ENCODE data around the gene NRF1.

The NRF1 gene

DNA sequence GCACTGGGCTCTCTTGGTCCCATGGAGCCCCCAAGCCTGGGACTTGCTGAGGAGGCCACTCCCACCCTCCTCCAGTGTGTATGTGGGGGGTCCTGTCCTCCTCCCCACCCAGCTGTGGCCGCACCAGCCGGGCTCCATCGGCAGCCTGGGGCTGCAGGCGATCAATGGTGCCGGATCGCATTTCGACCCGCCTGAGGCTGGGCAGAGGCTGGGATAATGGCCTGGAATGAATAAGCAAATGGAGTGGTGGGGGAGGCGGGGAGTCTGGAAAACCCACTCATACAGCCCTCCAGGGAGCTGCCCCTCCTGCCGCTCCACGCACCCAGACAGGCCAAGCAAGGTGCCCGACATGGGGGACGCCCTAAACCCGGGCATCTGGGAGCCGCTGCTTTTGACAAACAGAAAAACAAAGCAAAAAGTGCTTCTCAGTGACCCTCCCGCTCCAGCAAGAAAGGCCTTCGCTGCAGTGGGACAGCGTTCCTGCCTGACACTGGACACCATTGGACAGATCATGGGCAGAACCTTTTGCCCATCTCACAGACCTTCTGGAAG is 160.5 kb downstream of the NRF1 start:
- Histone ChIP-seq H3K36me3 (ENCODE audit: control insufficient read depth, insufficient read depth, low read length) (no peaks in the 10 kb centered on the region), H3K4me1 (ENCODE audit: control insufficient read depth, insufficient read depth, low read length) (no peaks in the 10 kb centered on the region), H3K4me3 (ENCODE audit: low read length) (no peak overlapping the region), H3K9ac (ENCODE audit: low read length) (no peak overlapping the region), H3K9me3 (ENCODE audit: control insufficient read depth, low read length) (no peaks in the 10 kb centered on the region), H3K27me3 (ENCODE audit: control insufficient read depth, insufficient read depth, low read length) (peaks cover 4% of the 10 kb centered on the region)

DNA sequence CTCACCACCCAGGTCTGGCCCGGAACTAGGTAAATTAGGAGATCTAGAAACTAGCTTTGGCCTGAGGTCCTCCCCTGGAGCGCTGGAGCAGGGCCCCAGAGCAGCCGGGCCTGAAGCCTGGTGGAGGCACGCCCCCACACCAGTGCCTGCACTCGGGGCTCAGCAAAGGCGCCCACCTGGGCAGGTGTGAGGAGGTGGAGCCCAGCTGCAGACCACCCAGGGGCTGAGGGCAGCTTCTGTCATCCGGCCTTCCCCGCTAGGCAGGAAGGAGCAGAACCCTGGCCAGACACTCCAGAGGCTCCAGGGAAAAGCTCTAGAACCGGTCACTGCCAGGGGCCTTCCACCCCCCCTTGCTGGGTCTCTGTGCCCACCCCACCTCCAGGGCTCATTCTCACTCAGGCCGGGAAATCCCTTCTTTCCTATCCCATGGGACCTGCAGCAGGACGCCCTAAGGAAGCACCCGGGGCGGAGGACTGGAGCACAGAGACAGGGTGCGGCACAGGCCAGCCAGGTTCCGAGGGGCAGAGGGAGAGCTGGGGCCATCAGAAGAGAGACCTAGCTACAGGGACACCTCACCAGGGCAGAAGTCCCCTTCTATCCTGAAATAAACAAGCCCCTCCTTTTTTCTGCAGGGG is 161.2 kb downstream of the NRF1 start:
- Histone ChIP-seq H3K4me1 (ENCODE audit: control insufficient read depth, insufficient read depth, low read length) (no peaks in the 10 kb centered on the region), H3K36me3 (ENCODE audit: control insufficient read depth, insufficient read depth, low read length) (no peaks in the 10 kb centered on the region), H3K27me3 (ENCODE audit: control insufficient read depth, insufficient read depth, low read length) (peaks cover 7% of the 10 kb centered on the region), H3K9me3 (ENCODE audit: control insufficient read depth, low read length) (no peaks in the 10 kb centered on the region), H3K9ac (ENCODE audit: low read length) (no peak overlapping the region), H3K4me3 (ENCODE audit: low read length) (no peak overlapping the region)

DNA sequence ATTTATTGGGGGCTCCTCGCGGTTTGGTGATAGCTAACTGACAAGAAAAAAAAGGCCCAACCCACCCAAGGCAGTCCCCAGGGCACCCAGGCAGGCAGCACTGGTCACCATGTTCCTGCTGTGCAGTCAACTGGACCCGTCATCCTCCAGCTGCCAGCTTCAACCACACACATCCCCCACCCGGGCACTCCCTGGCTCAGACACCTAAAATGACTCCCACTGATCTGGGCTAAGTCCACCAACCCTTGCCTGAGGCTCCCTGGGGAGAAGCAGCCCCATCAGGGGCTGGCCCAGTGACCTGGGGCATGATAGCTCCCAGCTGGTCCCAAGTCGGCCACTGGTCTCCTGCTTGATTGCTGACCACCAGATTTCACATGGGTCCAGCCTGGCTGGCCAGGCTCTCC is 161.8 kb downstream of the NRF1 start:
- Histone ChIP-seq H3K36me3 (ENCODE audit: control insufficient read depth, insufficient read depth, low read length) (no peaks in the 10 kb centered on the region), H3K4me3 (ENCODE audit: low read length) (no peak overlapping the region), H3K27me3 (ENCODE audit: control insufficient read depth, insufficient read depth, low read length) (peaks cover 13% of the 10 kb centered on the region), H3K9ac (ENCODE audit: low read length) (no peak overlapping the region), H3K4me1 (ENCODE audit: control insufficient read depth, insufficient read depth, low read length) (no peaks in the 10 kb centered on the region), H3K9me3 (ENCODE audit: control insufficient read depth, low read length) (no peaks in the 10 kb centered on the region)

DNA sequence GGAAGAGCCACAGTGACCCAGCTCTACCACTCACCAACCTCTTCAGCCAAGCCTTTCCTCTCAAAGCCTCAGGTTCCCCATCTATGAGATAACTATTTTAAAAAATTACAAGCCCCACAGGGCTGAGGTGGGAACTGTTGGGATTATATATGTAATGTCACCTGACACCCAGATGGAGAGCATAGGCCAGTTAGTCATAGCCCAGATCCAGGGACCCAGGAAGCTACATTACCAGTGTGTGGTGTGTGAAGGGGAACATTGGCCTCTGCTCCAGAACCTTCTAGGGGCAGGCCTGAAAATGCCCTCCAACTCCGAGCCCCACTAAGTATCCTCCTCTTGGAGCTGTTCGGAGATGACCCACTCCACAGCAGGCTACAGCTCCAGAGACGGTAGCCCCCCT is 162.4 kb downstream of the NRF1 start:
- Histone ChIP-seq H3K4me1 (ENCODE audit: control insufficient read depth, insufficient read depth, low read length) (peaks cover 5% of the 10 kb centered on the region), H3K4me3 (ENCODE audit: low read length) (no peak overlapping the region), H3K9ac (ENCODE audit: low read length) (no peak overlapping the region), H3K36me3 (ENCODE audit: control insufficient read depth, insufficient read depth, low read length) (no peaks in the 10 kb centered on the region), H3K27me3 (ENCODE audit: control insufficient read depth, insufficient read depth, low read length) (peaks cover 18% of the 10 kb centered on the region), H3K9me3 (ENCODE audit: control insufficient read depth, low read length) (no peaks in the 10 kb centered on the region)

DNA sequence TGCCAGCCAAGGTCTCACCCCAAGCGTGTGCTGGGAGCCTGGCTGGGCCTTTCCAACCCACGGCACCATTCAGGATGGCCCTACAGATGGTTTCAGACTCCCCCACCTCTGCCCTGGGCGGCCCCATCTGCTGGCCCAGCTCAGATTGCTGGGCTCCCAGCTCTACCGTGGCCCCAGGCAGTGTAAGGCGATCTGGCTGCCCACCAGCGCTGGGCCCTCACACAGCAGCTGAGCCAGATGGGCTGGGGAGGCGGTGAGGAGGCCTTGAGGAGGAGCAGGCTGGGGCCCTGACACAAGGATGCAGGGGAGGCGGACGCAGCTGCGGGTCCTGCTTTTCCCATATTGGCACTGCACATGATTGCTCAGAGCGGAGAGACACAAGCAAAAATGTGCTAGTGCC is 162.8 kb downstream of the NRF1 start:
- H3K4me1 ChIP-seq (ENCODE audit: control insufficient read depth, insufficient read depth, low read length): peaks cover 9% of the 10 kb centered on the region
- peaks cover 23% of the 10 kb centered on the region for H3K27me3 ChIP-seq (ENCODE audit: control insufficient read depth, insufficient read depth, low read length)
- no peak overlapping the region for H3K9ac ChIP-seq (ENCODE audit: low read length)
- no peak overlapping the region for H3K4me3 ChIP-seq (ENCODE audit: low read length)
- H3K36me3 ChIP-seq (ENCODE audit: control insufficient read depth, insufficient read depth, low read length): no peaks in the 10 kb centered on the region
- no peaks in the 10 kb centered on the region for H3K9me3 ChIP-seq (ENCODE audit: control insufficient read depth, low read length)

DNA sequence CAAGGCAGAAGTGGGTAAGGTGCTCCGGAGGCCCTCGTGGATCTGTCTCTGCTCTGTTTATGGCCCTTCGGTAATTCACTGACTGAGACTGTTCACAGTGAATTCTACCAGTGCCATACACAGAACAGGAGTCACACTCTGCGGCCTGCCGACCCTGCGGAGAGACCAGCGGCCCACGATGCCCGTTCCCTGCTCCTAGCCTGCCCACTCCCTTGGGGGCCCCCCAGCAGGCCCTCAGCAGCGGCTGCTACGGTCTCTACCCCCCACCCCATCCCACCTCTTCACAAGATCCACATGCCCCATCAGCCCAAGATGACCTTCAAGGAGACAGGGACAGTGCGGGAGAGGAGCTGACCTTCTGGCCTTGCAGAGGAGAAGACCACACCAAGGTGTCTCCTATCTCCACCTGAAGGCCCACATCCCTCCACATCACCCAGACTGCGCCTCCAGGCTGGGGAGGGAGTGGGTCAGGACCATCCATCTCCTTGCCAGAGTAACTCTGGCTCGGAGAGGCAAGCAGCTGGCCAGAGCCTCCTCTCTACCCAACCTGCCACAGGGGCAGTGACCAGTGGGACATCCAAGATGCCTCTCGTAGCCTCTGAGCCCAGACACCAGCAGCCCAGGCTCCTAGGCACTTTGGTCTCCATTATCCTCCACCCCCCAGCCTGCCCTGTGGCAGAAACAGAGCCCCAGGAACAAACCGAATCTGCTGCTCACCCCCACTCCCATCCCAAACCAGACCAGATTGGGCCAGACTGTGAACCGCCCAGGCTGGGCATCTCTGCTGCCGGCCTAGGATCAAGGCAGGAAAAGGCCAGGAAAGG is 163.6 kb downstream of the NRF1 start:
- Histone ChIP-seq H3K27me3 (ENCODE audit: control insufficient read depth, insufficient read depth, low read length) (peaks cover 23% of the 10 kb centered on the region), H3K4me3 (ENCODE audit: low read length) (no peak overlapping the region), H3K9ac (ENCODE audit: low read length) (no peak overlapping the region), H3K4me1 (ENCODE audit: control insufficient read depth, insufficient read depth, low read length) (peaks cover 9% of the 10 kb centered on the region), H3K9me3 (ENCODE audit: control insufficient read depth, low read length) (no peaks in the 10 kb centered on the region), H3K36me3 (ENCODE audit: control insufficient read depth, insufficient read depth, low read length) (no peaks in the 10 kb centered on the region)

DNA sequence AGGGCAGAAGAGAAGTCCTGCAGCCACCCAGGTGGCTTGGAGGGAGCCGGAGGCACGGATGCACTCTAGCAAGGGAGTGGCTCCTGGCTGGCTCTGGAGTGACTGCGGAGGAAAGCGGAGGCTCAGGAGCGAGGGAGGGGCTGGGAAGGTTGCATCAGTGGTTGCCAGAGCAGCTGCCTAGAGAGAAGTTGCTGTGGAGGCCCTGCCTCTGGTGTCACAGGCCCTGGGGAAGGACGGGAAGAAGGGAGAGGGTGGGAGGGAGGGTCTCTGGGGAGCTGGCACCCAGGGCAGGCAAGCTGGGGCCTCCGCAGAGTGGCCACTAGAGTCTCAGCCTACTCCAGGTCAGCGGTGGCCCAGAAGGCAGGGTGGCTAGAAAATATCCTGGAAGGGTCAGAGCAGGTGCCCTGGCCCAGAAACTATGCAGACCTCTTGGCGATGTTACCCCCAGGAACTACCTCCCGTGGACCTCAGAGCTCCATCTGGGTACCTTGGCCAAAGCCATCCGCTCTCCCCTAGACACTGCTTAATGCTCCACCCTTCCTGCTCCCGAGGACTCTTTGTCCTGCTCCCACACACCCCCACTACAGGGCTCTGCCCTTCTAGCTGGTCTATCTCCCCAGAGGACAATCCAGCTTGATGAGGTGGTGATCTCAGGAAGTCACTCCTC is 164.3 kb downstream of the NRF1 start:
- H3K9ac ChIP-seq (ENCODE audit: low read length): no peak overlapping the region
- no peaks in the 10 kb centered on the region for H3K9me3 ChIP-seq (ENCODE audit: control insufficient read depth, low read length)
- H3K27me3 ChIP-seq (ENCODE audit: control insufficient read depth, insufficient read depth, low read length): peaks cover 30% of the 10 kb centered on the region
- H3K4me3 ChIP-seq (ENCODE audit: low read length): no peak overlapping the region
- no peaks in the 10 kb centered on the region for H3K36me3 ChIP-seq (ENCODE audit: control insufficient read depth, insufficient read depth, low read length)
- H3K4me1 ChIP-seq (ENCODE audit: control insufficient read depth, insufficient read depth, low read length): peaks cover 12% of the 10 kb centered on the region

DNA sequence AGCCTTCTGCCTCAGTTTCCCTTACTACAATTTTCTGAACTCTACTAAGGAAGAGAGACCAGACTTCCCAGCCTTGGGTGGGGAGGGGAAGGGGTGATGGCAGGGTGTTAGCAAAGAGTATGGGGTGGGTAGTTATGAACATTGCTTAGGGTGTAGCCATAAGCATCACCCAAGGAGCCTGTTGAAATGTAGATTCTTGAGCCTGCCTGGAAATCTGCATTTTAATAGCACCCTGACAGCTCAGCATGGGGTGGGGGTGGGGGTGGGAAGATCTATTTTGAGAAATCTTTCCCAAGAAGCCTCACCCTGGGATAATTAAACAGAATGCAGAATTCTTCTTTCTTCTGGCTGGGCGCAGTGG is 164.8 kb downstream of the NRF1 start:
- H3K4me3 ChIP-seq (ENCODE audit: low read length): no peak overlapping the region
- no peaks in the 10 kb centered on the region for H3K36me3 ChIP-seq (ENCODE audit: control insufficient read depth, insufficient read depth, low read length)
- H3K9me3 ChIP-seq (ENCODE audit: control insufficient read depth, low read length): no peaks in the 10 kb centered on the region
- H3K27me3 ChIP-seq (ENCODE audit: control insufficient read depth, insufficient read depth, low read length): peaks cover 35% of the 10 kb centered on the region
- peaks cover 17% of the 10 kb centered on the region for H3K4me1 ChIP-seq (ENCODE audit: control insufficient read depth, insufficient read depth, low read length)
- H3K9ac ChIP-seq (ENCODE audit: low read length): no peak overlapping the region

DNA sequence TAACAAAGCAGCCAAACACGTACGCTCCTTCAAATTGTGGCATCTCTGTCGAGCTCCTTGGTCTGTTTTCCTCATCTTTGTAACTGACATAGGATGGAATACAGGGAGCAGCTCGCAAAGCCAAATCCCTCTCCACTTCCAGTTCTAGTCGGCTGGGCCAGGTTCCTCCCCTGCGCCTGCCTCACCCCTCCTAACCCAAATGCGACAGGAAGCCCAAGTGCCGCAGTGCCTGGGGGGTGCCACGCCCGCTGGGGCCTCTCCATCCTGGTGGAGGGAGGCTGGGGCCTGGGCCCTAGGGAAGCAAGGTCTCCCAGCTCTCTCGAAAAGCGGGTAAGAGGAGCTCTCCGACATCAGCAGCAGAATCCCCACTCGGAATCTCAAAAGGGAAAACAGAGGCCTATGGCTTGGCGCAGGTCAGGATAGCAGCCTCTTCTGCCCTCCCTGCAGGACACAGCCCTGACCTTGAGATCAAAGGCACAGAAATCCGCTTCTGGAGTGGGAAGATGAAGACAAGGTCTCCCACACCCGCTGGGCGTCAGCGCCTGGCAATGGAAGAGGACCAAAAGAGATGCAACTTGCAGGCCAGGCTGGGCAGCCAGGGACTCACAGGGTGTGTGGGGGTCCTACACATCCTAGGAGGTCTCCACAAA is 165.8 kb downstream of the NRF1 start:
- peaks cover 27% of the 10 kb centered on the region for H3K4me1 ChIP-seq (ENCODE audit: control insufficient read depth, insufficient read depth, low read length)
- peaks cover 45% of the 10 kb centered on the region for H3K27me3 ChIP-seq (ENCODE audit: control insufficient read depth, insufficient read depth, low read length)

DNA sequence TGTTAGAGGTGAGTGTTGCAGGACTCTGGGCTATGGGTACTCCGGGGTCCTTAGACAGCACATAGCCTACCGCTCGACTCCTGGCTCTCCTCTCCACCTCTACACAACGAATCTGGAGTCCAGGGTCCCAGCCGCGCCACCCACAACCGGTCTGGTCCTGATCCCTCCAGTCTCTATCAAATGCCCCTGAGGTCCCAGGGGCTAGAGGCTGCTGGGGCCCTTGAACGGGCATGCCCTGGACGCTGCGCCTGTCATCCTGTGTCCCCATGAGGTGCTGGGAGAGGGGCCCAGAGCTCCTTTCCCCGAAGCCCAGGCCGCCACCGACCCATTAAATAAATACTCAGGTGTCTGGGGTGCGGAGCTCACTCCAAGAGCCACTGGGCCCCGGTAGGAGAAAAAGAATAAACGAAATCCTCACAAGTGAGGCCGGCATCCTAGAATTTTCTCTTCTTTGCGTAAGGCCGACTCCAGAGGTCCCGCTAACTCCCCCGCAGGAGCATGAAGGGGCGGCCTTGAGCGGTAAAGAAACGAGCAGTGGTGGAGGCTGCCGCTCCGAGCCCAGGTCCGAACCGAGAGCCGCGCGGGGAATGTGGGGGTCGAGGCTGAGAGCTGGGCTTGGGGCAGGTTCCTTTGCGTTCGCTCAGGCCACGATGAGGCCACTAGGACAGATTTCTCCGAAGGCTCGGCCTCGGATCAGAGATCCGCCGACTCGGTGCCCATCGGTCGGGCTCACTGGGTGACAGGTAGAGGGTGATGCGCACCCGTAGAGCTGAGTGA is 166.7 kb downstream of the NRF1 start:
- Histone ChIP-seq H3K9me3 (ENCODE audit: control insufficient read depth, low read length) (no peaks in the 10 kb centered on the region), H3K9ac (ENCODE audit: low read length) (no peak overlapping the region), H3K4me1 (ENCODE audit: control insufficient read depth, insufficient read depth, low read length) (peaks cover 35% of the 10 kb centered on the region), H3K4me3 (ENCODE audit: low read length) (no peak overlapping the region), H3K36me3 (ENCODE audit: control insufficient read depth, insufficient read depth, low read length) (no peaks in the 10 kb centered on the region), H3K27me3 (ENCODE audit: control insufficient read depth, insufficient read depth, low read length) (peaks cover 54% of the 10 kb centered on the region)

More for the DNA sequence above, 165.8 kb downstream of the NRF1 start:
- no peaks in the 10 kb centered on the region for H3K9me3 ChIP-seq (ENCODE audit: control insufficient read depth, low read length)
- H3K36me3 ChIP-seq (ENCODE audit: control insufficient read depth, insufficient read depth, low read length): no peaks in the 10 kb centered on the region
- H3K4me3 ChIP-seq (ENCODE audit: low read length): no peak overlapping the region
- H3K9ac ChIP-seq (ENCODE audit: low read length): no peak overlapping the region

DNA sequence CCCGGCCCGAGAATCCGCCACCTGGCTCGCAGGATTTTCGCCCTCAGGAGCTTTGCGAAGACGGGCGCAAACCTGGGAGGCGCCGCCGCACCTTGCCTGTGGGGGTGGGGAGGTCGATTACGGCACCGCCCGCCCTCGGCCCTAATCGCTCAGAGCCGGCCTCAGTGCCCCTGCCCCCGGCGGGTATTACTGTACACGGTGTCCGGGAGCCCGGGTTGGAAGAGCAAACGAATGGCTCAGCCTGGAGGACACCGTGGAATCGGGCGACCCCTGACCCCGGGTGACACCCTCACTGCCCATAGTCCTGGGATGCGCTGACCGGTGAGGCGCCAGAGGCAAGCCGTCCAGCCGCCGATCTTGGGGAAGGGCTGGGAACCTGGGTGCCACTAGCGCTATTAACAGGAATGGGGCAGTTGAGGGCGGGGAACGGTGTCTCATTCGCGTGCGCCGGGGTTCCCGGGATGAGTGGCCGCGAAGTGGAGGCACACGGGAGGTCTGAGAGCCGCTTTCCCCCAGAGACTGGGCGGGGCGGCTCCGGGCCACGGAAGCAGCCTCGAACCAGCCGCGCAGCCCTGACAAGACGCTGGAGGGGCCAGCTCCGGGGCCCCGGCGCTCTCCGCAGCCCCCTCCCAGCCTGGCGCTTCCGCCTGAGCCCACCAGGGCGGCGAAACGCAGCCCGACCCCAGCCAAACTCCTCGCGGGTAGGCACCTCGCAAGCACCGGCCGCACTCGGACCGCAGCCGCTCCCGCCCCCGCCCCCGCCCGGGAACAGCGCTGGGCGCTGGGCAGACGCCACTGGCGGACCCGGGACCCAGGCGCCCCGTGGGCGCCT is 167.5 kb downstream of the NRF1 start:
- Histone ChIP-seq H3K27me3 (ENCODE audit: control insufficient read depth, insufficient read depth, low read length) (peaks cover 59% of the 10 kb centered on the region), H3K9ac (ENCODE audit: low read length) (no peak overlapping the region), H3K9me3 (ENCODE audit: control insufficient read depth, low read length) (no peaks in the 10 kb centered on the region), H3K4me1 (ENCODE audit: control insufficient read depth, insufficient read depth, low read length) (peaks cover 39% of the 10 kb centered on the region), H3K4me3 (ENCODE audit: low read length) (no peak overlapping the region), H3K36me3 (ENCODE audit: control insufficient read depth, insufficient read depth, low read length) (no peaks in the 10 kb centered on the region)

Data from mucosa of stomach (tissue), 1 donor.